Loucy (cell line): ENCODE measurements around the gene CAPN10.

Experiments used
- H2AFZ ChIP-seq: fragments of 200-600 bp; sonication (generic); 2 replicates; pipeline ENCODE4 v1.6.0; 2016; ENCODE audit warnings: antibody characterized with exemption, mild to moderate bottlenecking, low read length, moderate library complexity
- H3F3A ChIP-seq: fragments of 200-600 bp; 2 replicates; pipeline ENCODE4 v1.6.0; 2016; ENCODE audit warnings: antibody characterized with exemption, low read depth, mild to moderate bottlenecking
- H3K27me3 ChIP-seq: fragments of 200-600 bp; sonication (generic); 2 replicates; pipeline ENCODE4 v1.6.1; 2014; ENCODE audit warnings: low read length, mild to moderate bottlenecking; ENCODE audit not compliant: insufficient read depth, poor library complexity, severe bottlenecking
- H3K36me3 ChIP-seq: fragments of 200-600 bp; sonication (generic); 2 replicates; pipeline ENCODE4 v1.6.1; 2016; ENCODE audit warnings: low read length; ENCODE audit not compliant: insufficient read depth
- H3K4me1 ChIP-seq: fragments of 200-600 bp; sonication (generic); 2 replicates; pipeline ENCODE4 v1.5.1; 2014; ENCODE audit warnings: low read length, mild to moderate bottlenecking; ENCODE audit not compliant: insufficient read depth, poor library complexity, severe bottlenecking
- H3K4me2 ChIP-seq: fragments of 200-600 bp; sonication (generic); 2 replicates; pipeline ENCODE4 v1.6.0; 2014; ENCODE audit warnings: antibody characterized with exemption, low read length, low read depth, mild to moderate bottlenecking; ENCODE audit not compliant: poor library complexity, severe bottlenecking
- H3K4me3 ChIP-seq: fragments of 200-600 bp; sonication (generic); 2 replicates; pipeline ENCODE4 v1.5.1; 2014; ENCODE audit warnings: low read length, mild to moderate bottlenecking, mixed read lengths; ENCODE audit not compliant: poor library complexity, severe bottlenecking
- H3K79me2 ChIP-seq: fragments of 200-600 bp; sonication (generic); 2 replicates; pipeline ENCODE4 v1.6.1; 2014; ENCODE audit warnings: low read length; ENCODE audit not compliant: insufficient read depth
- H3K9ac ChIP-seq: fragments of 200-600 bp; sonication (generic); 2 replicates; pipeline ENCODE4 v1.6.0; 2014; ENCODE audit warnings: mild to moderate bottlenecking, low read depth, low read length, moderate library complexity; ENCODE audit not compliant: poor library complexity, severe bottlenecking
- H3K9me2 ChIP-seq: fragments of 200-600 bp; sonication (generic); replicated peaks from 2 replicates; pipeline ENCODE4 v1.6.1; 2016; ENCODE audit warnings: low read depth, low read length, mixed read lengths
- H3K9me3 ChIP-seq: fragments of 200-600 bp; sonication (generic); 2 replicates; pipeline ENCODE4 v1.6.1; 2014; ENCODE audit warnings: mild to moderate bottlenecking, antibody characterized with exemption, low read length, low read depth; ENCODE audit not compliant: insufficient read depth
- H4K20me1 ChIP-seq: fragments of 200-600 bp; sonication (generic); 2 replicates; pipeline ENCODE4 v1.6.0; 2014; ENCODE audit warnings: antibody characterized with exemption, low read length, mild to moderate bottlenecking; ENCODE audit not compliant: insufficient read depth, poor library complexity, severe bottlenecking
- EZH2phosphoT487 ChIP-seq: fragments of 200-600 bp; IDR thresholded peaks from 2 replicates; pipeline ENCODE4 v1.6.1; 2018; ENCODE audit warnings: antibody characterized with exemption, mild to moderate bottlenecking, moderate library complexity, borderline replicate concordance
- TF ChIP-seq, protein P1 (sequence below): fragments of 200-600 bp; sonication (generic); conservative IDR thresholded peaks from 2 replicates; pipeline ENCODE4 v1.5.1; 2014; ENCODE audit warnings: mild to moderate bottlenecking, antibody characterized with exemption, low read length

CAPN10 gene

DNA sequence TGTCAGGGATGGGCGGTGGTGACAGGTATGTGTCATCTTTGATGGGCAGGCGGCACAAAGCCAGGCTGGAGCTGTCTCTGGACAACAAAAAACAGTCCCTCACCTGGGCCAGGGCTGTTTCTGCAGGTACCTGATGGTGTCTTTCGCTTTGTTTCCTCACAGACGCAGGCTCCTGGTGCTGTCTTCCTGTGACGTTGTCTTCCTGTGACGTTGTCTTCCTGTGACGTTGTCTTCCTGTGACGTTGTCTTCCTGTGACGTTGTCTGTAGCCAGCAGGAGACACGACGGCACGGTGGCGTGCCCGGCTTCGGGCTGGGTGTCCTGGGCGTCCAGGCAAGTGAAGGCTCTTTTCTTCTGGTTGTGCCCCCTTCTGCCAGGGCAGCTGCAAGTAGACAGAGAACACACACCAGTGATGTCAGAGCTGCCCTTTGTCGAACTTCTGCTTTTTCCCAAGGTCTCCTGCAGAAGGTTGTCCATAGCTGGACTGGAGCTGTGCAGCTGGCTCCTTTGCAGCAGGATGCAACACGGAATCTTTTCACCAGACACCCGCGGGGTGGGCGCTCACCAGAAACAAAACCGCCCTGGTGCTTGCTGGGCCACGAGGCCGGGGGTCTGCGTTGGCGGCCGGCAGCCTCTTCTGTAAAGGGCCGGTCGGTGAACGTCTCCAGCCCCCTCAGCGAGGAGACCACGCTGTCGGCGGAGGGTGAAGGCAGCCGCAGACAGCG, 59.8 kb downstream of the CAPN10 start:
- TF ChIP-seq EZH2phosphoT487, result no peak
- TF ChIP-seq, protein P1, sequence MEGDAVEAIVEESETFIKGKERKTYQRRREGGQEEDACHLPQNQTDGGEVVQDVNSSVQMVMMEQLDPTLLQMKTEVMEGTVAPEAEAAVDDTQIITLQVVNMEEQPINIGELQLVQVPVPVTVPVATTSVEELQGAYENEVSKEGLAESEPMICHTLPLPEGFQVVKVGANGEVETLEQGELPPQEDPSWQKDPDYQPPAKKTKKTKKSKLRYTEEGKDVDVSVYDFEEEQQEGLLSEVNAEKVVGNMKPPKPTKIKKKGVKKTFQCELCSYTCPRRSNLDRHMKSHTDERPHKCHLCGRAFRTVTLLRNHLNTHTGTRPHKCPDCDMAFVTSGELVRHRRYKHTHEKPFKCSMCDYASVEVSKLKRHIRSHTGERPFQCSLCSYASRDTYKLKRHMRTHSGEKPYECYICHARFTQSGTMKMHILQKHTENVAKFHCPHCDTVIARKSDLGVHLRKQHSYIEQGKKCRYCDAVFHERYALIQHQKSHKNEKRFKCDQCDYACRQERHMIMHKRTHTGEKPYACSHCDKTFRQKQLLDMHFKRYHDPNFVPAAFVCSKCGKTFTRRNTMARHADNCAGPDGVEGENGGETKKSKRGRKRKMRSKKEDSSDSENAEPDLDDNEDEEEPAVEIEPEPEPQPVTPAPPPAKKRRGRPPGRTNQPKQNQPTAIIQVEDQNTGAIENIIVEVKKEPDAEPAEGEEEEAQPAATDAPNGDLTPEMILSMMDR, result no peak
- H3K9ac ChIP-seq, result no peak overlapping the region
- peaks cover 9% of the 10 kb centered on the region; the same call in 1 of the 2 replicates for H3K9me3 ChIP-seq
- no peak overlapping the region for H3K4me2 ChIP-seq
- no peaks in the 10 kb centered on the region for H3K79me2 ChIP-seq
- H3K36me3 ChIP-seq, result no peaks in the 10 kb centered on the region
- H4K20me1 ChIP-seq, result no peaks in the 10 kb centered on the region
- no peaks in the 10 kb centered on the region for H3F3A ChIP-seq
- no peak overlapping the region for H2AFZ ChIP-seq
- H3K9me2 ChIP-seq, result no peaks in the 10 kb centered on the region
- H3K4me1 ChIP-seq, result no peaks in the 10 kb centered on the region
- no peaks in the 10 kb centered on the region for H3K27me3 ChIP-seq
- H3K4me3 ChIP-seq, result no peak overlapping the region

DNA sequence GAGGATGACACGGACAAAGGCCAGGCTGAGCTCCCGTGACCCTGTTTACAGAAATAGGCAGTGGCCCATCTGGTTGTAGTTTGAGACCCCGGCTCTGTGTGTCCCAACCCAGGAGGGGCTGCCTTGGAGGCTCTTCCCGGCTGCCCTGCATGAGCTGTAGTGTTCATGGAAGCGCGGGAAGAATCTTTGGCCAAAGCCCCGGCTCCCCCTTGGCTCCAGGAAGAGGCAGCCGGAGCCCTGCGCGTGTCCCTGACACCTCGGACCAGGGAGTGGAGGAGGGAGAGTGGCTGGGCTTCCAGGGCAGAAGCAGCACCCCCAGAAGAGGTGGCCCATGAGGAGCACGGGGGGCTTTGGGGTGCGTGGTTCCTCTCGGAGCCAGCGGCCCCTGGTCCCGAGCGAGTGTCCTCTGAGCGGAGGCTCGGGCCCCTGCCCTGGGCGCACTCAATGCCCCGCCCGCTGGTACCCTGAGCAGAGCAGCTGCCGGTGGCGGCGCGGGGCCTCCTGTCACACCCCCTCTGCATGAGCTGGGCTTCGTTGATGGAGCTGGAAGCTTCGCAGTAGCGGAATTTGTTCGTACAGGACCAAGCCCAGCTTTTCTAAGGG, 60.5 kb downstream of the CAPN10 start:
- Histone ChIP-seq H3K36me3 (no peaks in the 10 kb centered on the region), H3K4me3 (no peak overlapping the region)

DNA sequence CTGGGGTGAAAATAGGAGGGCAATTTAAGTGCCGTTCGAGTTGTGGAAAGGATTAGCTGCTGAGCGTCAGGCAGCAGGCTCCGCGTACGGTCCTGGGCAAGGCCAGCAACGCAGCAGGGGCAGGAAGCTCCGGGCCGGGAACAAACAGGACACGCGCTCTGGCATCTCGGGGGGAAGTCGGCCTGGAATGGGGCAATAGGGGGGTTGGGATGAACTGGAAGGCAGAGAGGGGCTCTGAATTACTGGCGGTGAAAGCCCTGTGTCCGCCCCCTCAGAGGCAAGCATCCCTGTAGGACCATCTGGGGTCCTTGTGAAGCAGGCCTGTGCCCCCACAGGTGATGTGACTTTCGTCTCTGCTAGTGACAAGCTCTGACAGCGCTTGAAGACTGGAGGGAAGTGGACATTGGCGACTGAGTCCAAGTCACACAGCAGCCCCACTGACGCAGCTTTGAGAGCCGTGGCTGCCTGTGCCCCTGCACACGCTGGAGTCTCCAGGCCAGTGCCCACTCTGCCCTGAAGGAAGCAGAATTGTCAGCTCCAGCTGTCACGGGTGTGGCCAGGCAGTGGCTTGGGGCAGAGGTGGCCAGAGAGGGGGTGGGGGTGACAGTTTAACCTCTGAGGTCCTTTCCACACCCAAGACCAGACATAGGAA, 61.1 kb downstream of the CAPN10 start:
- no peak for TF ChIP-seq EZH2phosphoT487
- TF ChIP-seq, protein P1, result no peak
- Histone ChIP-seq H3K36me3 (no peaks in the 10 kb centered on the region), H3K4me3 (no peak overlapping the region), H3K27me3 (no peaks in the 10 kb centered on the region), H3K4me1 (no peaks in the 10 kb centered on the region), H3K9me2 (no peaks in the 10 kb centered on the region), H3K4me2 (no peak overlapping the region), H3K79me2 (no peaks in the 10 kb centered on the region), H3K9ac (no peak overlapping the region), H2AFZ (no peak overlapping the region), H3K9me3 (peaks cover 14% of the 10 kb centered on the region; the same call in 1 of the 2 replicates), H3F3A (no peaks in the 10 kb centered on the region), H4K20me1 (no peaks in the 10 kb centered on the region)

More for the DNA sequence above, 60.5 kb downstream of the CAPN10 start:
- Histone ChIP-seq H3K9ac (no peak overlapping the region), H3K79me2 (no peaks in the 10 kb centered on the region), H3K27me3 (no peaks in the 10 kb centered on the region), H3K9me3 (peaks cover 14% of the 10 kb centered on the region; the same call in 1 of the 2 replicates), H3K4me1 (no peaks in the 10 kb centered on the region), H4K20me1 (no peaks in the 10 kb centered on the region), H3F3A (no peaks in the 10 kb centered on the region), H3K9me2 (no peaks in the 10 kb centered on the region), H2AFZ (no peak overlapping the region), H3K4me2 (no peak overlapping the region)
- TF ChIP-seq, protein P1, result no peak
- no peak for TF ChIP-seq EZH2phosphoT487
